Right lobe of liver (tissue), 4 donors: Measurements from ENCODE around the gene SLC24A3.

ENCODE experiments used
- POLR2A ChIP-seq: fragments of 450-650 bp; IDR thresholded peaks from one replicate; pipeline ENCODE4 v1.6.1; 2017; ENCODE audit warnings: antibody characterized with exemption, mild to moderate bottlenecking
- TF ChIP-seq, protein P1 (sequence below), 4 donors: fragments of 200-600 bp in 3 of 4; fragments of 450-650 bp in 1 of 4; IDR thresholded peaks; one replicate each; pipeline versions ENCODE4 v1.5.1 to v1.8.0; 2016 to 2022; ENCODE audit warnings: antibody characterized with exemption in 4 of 4, mild to moderate bottlenecking in 2 of 4
- donor health status: DM: no; HTN: no; CAD: no.
- donor health status: DM: no; HTN: no; CAD: no.
- donor health status: DM: no; HTN: yes; CAD: no.

DNA sequence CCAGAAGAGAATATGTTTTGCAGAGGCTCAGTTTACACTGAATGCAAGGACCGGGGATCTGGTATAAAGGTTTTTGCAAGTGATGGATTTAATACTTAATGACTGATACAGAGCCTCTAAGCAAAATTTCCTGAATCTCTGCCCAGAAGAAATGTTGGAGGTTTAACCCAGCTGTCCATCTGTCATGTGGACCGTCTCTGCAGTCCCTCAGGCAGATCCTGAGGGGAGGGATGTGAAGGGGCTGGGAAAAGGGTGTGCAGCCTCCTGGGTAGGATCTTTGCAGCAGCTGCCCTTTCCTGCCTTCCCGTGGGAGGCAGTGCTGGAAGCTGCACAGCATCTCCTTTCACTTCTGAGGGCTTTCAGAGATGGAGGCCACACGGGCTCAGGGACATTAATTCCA lies 207.0 kb downstream of the SLC24A3 start:
- no peak for TF ChIP-seq POLR2A
- TF ChIP-seq, protein P1, sequence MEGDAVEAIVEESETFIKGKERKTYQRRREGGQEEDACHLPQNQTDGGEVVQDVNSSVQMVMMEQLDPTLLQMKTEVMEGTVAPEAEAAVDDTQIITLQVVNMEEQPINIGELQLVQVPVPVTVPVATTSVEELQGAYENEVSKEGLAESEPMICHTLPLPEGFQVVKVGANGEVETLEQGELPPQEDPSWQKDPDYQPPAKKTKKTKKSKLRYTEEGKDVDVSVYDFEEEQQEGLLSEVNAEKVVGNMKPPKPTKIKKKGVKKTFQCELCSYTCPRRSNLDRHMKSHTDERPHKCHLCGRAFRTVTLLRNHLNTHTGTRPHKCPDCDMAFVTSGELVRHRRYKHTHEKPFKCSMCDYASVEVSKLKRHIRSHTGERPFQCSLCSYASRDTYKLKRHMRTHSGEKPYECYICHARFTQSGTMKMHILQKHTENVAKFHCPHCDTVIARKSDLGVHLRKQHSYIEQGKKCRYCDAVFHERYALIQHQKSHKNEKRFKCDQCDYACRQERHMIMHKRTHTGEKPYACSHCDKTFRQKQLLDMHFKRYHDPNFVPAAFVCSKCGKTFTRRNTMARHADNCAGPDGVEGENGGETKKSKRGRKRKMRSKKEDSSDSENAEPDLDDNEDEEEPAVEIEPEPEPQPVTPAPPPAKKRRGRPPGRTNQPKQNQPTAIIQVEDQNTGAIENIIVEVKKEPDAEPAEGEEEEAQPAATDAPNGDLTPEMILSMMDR (IDR thresholded peaks at IDR 0.05): no peak
